IMR-90 (cell line): ENCODE measurements around the gene GNAI3. TPM values are rescaled to one million over a fixed set of nuclear protein-coding genes. Genes with fewer than 3 reads are reported as not detected.

ENCODE experiments used
- ATAC-seq: fragments of 200-7000 bp; cut with Tn5 transposase; 2 replicates; pipeline ENCODE4 v1.9.1; 2020; ENCODE audit warnings: low read depth, mild to moderate bottlenecking, moderate library complexity
- BruUV-seq: library from RNA; stranded (reverse); fragments of 400-500 nt; replicated peaks from 2 replicates; lab custom pipeline; 2021; lab: Mats Ljungman, UMichigan
- CTCF ChIA-PET: fragments of 300-600 bp; formaldehyde crosslinking; extraction: SDS; loops from one replicate; lab custom pipeline; 2021; ENCODE audit warnings: antibody characterized with exemption; lab: Yijun Ruan, JAX
- POLR2A ChIA-PET: fragments of 300-600 bp; sonication (Branson Sonifier 250); formaldehyde crosslinking; loops from one replicate; lab custom pipeline; 2022; ENCODE audit warnings: antibody characterized with exemption; ENCODE audit not compliant: unreplicated experiment; lab: Charles Lee
- DNase-seq: peaks from one replicate; pipeline ENCODE4 v3.0.0; 2013
- H2AFZ ChIP-seq: replicated peaks from 2 replicates; pipeline ENCODE3; 2013; ENCODE audit warnings: low read length, mild to moderate bottlenecking; ENCODE audit not compliant: poor library complexity
- H2AK5ac ChIP-seq: 2 replicates; pipeline ENCODE4 v1.6.1; 2013; ENCODE audit warnings: low read depth, low read length, inconsistent platforms
- H2AK9ac ChIP-seq: replicated peaks from 2 replicates; pipeline ENCODE3; 2013; ENCODE audit warnings: mild to moderate bottlenecking, low read depth, low read length, moderate library complexity; ENCODE audit not compliant: poor library complexity
- H2BK120ac ChIP-seq: 2 replicates; pipeline ENCODE4 v1.6.1; 2013; ENCODE audit warnings: low read depth, low read length, inconsistent platforms
- H2BK15ac ChIP-seq: 3 replicates; pipeline ENCODE4 v1.6.1; 2013; ENCODE audit warnings: low read depth, low read length, inconsistent platforms
- H2BK20ac ChIP-seq: 2 replicates; pipeline ENCODE4 v1.6.1; 2013; ENCODE audit warnings: low read depth, mild to moderate bottlenecking, inconsistent platforms, low read length, moderate library complexity
- H2BK5ac ChIP-seq: 2 replicates; pipeline ENCODE4 v1.6.1; 2013; ENCODE audit warnings: mild to moderate bottlenecking, low read depth, low read length, inconsistent platforms; ENCODE audit not compliant: poor library complexity, severe bottlenecking
- H3K14ac ChIP-seq: replicated peaks from 2 replicates; pipeline ENCODE4 v1.6.1; 2013; ENCODE audit warnings: low read depth, low read length, inconsistent platforms
- H3K18ac ChIP-seq: 2 replicates; pipeline ENCODE4 v1.6.1; 2013; ENCODE audit warnings: low read depth, low read length, control low read depth
- H3K23ac ChIP-seq: 2 replicates; pipeline ENCODE4 v1.6.1; 2013; ENCODE audit warnings: low read depth, low read length, inconsistent platforms
- H3K27ac ChIP-seq: 2 replicates; pipeline ENCODE4 v1.5.1; 2013; ENCODE audit warnings: mild to moderate bottlenecking, control low read depth, low read length; ENCODE audit not compliant: insufficient read depth
- H3K27me3 ChIP-seq: 2 replicates; pipeline ENCODE4 v1.6.1; 2013; ENCODE audit warnings: low read length; ENCODE audit not compliant: control insufficient read depth, insufficient read depth
- H3K36me3 ChIP-seq: 2 replicates; pipeline ENCODE4 v1.6.1; 2013; ENCODE audit warnings: low read length, mixed read lengths; ENCODE audit not compliant: control insufficient read depth, insufficient read depth
- H3K4ac ChIP-seq: 2 replicates; pipeline ENCODE4 v1.6.1; 2013; ENCODE audit warnings: low read depth, low read length, inconsistent platforms
- H3K4me1 ChIP-seq: 2 replicates; pipeline ENCODE4 v1.6.1; 2013; ENCODE audit warnings: low read length, mixed read lengths; ENCODE audit not compliant: control insufficient read depth, insufficient read depth
- H3K4me2 ChIP-seq: 2 replicates; pipeline ENCODE4 v1.6.1; 2013; ENCODE audit warnings: low read depth, mild to moderate bottlenecking, control low read depth, low read length, moderate library complexity
- H3K4me3 ChIP-seq: 2 replicates; pipeline ENCODE4 v1.5.1; 2013; ENCODE audit warnings: low read depth, mild to moderate bottlenecking, control low read depth, low read length, moderate library complexity; ENCODE audit not compliant: insufficient read depth
- H3K56ac ChIP-seq: 2 replicates; pipeline ENCODE4 v1.6.1; 2013; ENCODE audit warnings: low read length, inconsistent platforms; ENCODE audit not compliant: insufficient read depth; ENCODE audit errors: extremely low read depth
- H3K79me1 ChIP-seq, 2 experiments: 2 replicates each; pipeline ENCODE4 v1.6.1; 2013; ENCODE audit warnings: low read length in 2 of 2, inconsistent platforms in 1 of 2, low read depth in 1 of 2
- H3K9ac ChIP-seq: 2 replicates; pipeline ENCODE4 v1.6.1; 2013; ENCODE audit warnings: low read depth, low read length, control low read depth
- H3K9me1 ChIP-seq: 2 replicates; pipeline ENCODE4 v1.6.1; 2013; ENCODE audit warnings: low read length, inconsistent platforms; ENCODE audit not compliant: insufficient read depth
- H3K9me3 ChIP-seq: 2 replicates; pipeline ENCODE4 v1.6.1; 2013; ENCODE audit warnings: low read length; ENCODE audit not compliant: control insufficient read depth, insufficient read depth
- H4K20me1 ChIP-seq: 2 replicates; pipeline ENCODE4 v1.6.1; 2013; ENCODE audit warnings: low read length, inconsistent platforms; ENCODE audit not compliant: insufficient read depth
- H4K5ac ChIP-seq: 2 replicates; pipeline ENCODE4 v1.6.1; 2013; ENCODE audit warnings: mild to moderate bottlenecking, low read depth, low read length, control low read depth
- H4K8ac ChIP-seq, 2 experiments: 2 replicates each; pipeline ENCODE4 v1.6.1; 2013; ENCODE audit warnings: low read depth in 2 of 2, low read length in 2 of 2, control low read depth in 1 of 2, inconsistent platforms in 1 of 2
- H4K91ac ChIP-seq: 2 replicates; pipeline ENCODE4 v1.6.1; 2013; ENCODE audit warnings: low read depth, low read length, inconsistent platforms; ENCODE audit not compliant: insufficient read depth
- BHLHE40 ChIP-seq: fragments of 150-350 bp; IDR thresholded peaks from 2 replicates; pipeline ENCODE4 v1.6.1; 2016; ENCODE audit warnings: mild to moderate bottlenecking, low read depth, low read length
- CEBPB ChIP-seq: IDR thresholded peaks from 2 replicates; pipeline ENCODE4 v1.6.1; 2012; ENCODE audit warnings: low read depth, low read length, improper control_type of control experiment
- CHD1 ChIP-seq: IDR thresholded peaks from 2 replicates; pipeline ENCODE4 v1.6.1; 2012; ENCODE audit warnings: low read depth, low read length, improper control_type of control experiment
- CTCF ChIP-seq: conservative IDR thresholded peaks from 2 replicates; pipeline ENCODE4 v1.5.1; 2012; ENCODE audit warnings: mild to moderate bottlenecking, low read depth, low read length, improper control_type of control experiment
- ELK1 ChIP-seq: fragments of 150-350 bp; IDR thresholded peaks from 2 replicates; pipeline ENCODE4 v1.6.1; 2016; ENCODE audit warnings: low read depth, mild to moderate bottlenecking, low read length, moderate library complexity, borderline replicate concordance
- FOS ChIP-seq: fragments of 150-350 bp; IDR thresholded peaks from 2 replicates; pipeline ENCODE4 v1.6.1; 2016; ENCODE audit warnings: low read depth, low read length
- MAFK ChIP-seq: IDR thresholded peaks from 2 replicates; pipeline ENCODE4 v1.6.1; 2012; ENCODE audit warnings: low read depth, low read length, improper control_type of control experiment
- MAZ ChIP-seq: IDR thresholded peaks from 2 replicates; pipeline ENCODE4 v1.6.1; 2012; ENCODE audit warnings: low read depth, mild to moderate bottlenecking, low read length, improper control_type of control experiment, moderate library complexity, borderline replicate concordance
- MXI1 ChIP-seq: IDR thresholded peaks from 2 replicates; pipeline ENCODE4 v1.6.1; 2012; ENCODE audit warnings: low read depth, mild to moderate bottlenecking, low read length, moderate library complexity, borderline replicate concordance
- NFE2L2 ChIP-seq: fragments of 150-350 bp; IDR thresholded peaks from 2 replicates; pipeline ENCODE4 v1.6.1; 2016; ENCODE audit warnings: low read depth, mild to moderate bottlenecking, low read length
- POLR2A ChIP-seq: IDR thresholded peaks from 2 replicates; pipeline ENCODE4 v1.6.1; 2012; ENCODE audit warnings: mild to moderate bottlenecking, low read depth, low read length
- RAD21 ChIP-seq: IDR thresholded peaks from 2 replicates; pipeline ENCODE4 v1.6.1; 2012; ENCODE audit warnings: low read length, improper control_type of control experiment
- RCOR1 ChIP-seq: IDR thresholded peaks from 2 replicates; pipeline ENCODE4 v1.6.1; 2012; ENCODE audit warnings: mild to moderate bottlenecking, low read length, improper control_type of control experiment; ENCODE audit not compliant: insufficient replicate concordance
- RFX5 ChIP-seq: IDR thresholded peaks from 2 replicates; pipeline ENCODE4 v1.8.0; 2012; ENCODE audit warnings: low read depth, mild to moderate bottlenecking, low read length, moderate library complexity
- SMC3 ChIP-seq: fragments of 150-350 bp; IDR thresholded peaks from 2 replicates; pipeline ENCODE4 v1.6.1; 2016; ENCODE audit warnings: low read depth, mild to moderate bottlenecking, antibody characterized with exemption, low read length, moderate library complexity
- USF2 ChIP-seq: fragments of 150-350 bp; IDR thresholded peaks from 2 replicates; pipeline ENCODE4 v1.6.1; 2017; ENCODE audit warnings: mild to moderate bottlenecking, antibody characterized with exemption, low read length, low read depth
- WGBS, 2 experiments: methylation state at CpG; one replicate each; pipeline versions ENCODE4 v1.1.5 to v1.1.7; 2013; ENCODE audit warnings: missing lambda C conversion rate in 2 of 2; ENCODE audit not compliant: insufficient read length in 1 of 2; ENCODE audit errors: extremely low coverage in 2 of 2; 5-methylcytosine and 5-hydroxymethylcytosine counted together
- dilution Hi-C: fragments of 300-500 bp; cut with HindIII; formaldehyde crosslinking; loops from one replicate; pipeline ENCODE4 v1.14.3; 2018; ENCODE audit warnings: low sequenced_read_pairs; ENCODE audit not compliant: unreplicated experiment
- in situ Hi-C: fragments of 300-500 bp; cut with MboI; formaldehyde crosslinking; loops from 3 replicates; pipeline ENCODE4 v1.14.3; 2019; ENCODE audit warnings: low sequenced_read_pairs, inconsistent platforms, mixed read lengths
- intact Hi-C: fragments of 100-400 bp; cut with micrococcal nuclease; formaldehyde crosslinking; loops from 2 replicates; pipeline ENCODE4 v1.10.0; 2022
- polyA plus RNA-seq, 3 experiments: library from polyadenylated mRNA; depleted of rRNA; stranded (reverse); fragments of >200 nt; gene quantifications; 2 replicates each; pipeline ENCODE4 v1.2.3, GENCODE V29; 2012; ENCODE audit warnings: low replicate concordance in 1 of 3
- total RNA-seq: library from RNA; depleted of rRNA; stranded (reverse); fragments of >200 nt; gene quantifications from 2 replicates; pipeline ENCODE4 v1.2.3, GENCODE V29; 2012

Gene GNAI3
- total and polyA plus RNA-seq, 2 of the 4 experiments (the other 2 are of a cell fraction): 5.9 to 14.9 TPM

- no TSS peak for BruUV-seq
- H3K36me3 ChIP-seq: peaks cover 33% of the 10 kb centered on the region
Measured at GRCh38 chr1:109589177-109589576, 40.8 kb downstream of the GNAI3 start.

More at GRCh38 chr1:109589177-109589576, 40.8 kb downstream of the GNAI3 start:
- Histone ChIP-seq H3K4me3 (no peak overlapping the region), H3K18ac (no peak overlapping the region), H3K27ac (no peak overlapping the region), H4K8ac (no peak overlapping the region), H3K27me3 (no peaks in the 10 kb centered on the region), H3K23ac (no peak overlapping the region), H4K5ac (no peak overlapping the region), H2AK5ac (no peak overlapping the region), H2AFZ (no peak overlapping the region), H2BK120ac (no peak overlapping the region), H2BK20ac (no peak overlapping the region), H3K9me3 (no peaks in the 10 kb centered on the region), H2BK5ac (no peak overlapping the region), H2AK9ac (no peak overlapping the region), H3K79me1 (peaks cover 27 to 31% of the 10 kb centered on the region in 2 experiments), H4K20me1 (no peaks in the 10 kb centered on the region; the same call in 1 of the 2 replicates), H2BK15ac (no peak overlapping the region), H3K14ac (no peak overlapping the region), H3K4me2 (no peak overlapping the region), H4K91ac (no peak overlapping the region), H3K9ac (no peak overlapping the region), H3K9me1 (no peaks in the 10 kb centered on the region), H3K4ac (no peak overlapping the region), H3K4me1 (peaks cover 5% of the 10 kb centered on the region; the same call in 1 of the 2 replicates), H3K56ac (no peak overlapping the region)
- TF ChIP-seq FOS (no peak), MAZ (no peak), MXI1 (no peak), SMC3 (no peak), RCOR1 (no peak), MAFK (no peak), ELK1 (no peak), RAD21 (no peak), NFE2L2 (no peak), CTCF (no peak), BHLHE40 (no peak), POLR2A (no peak), CEBPB (no peak), RFX5 (no peak), USF2 (no peak), CHD1 (no peak)
- DNase-seq (no peak), ATAC-seq (no peak)
- ChIA-PET POLR2A (no interaction called here), CTCF (no interaction called here)
- WGBS, 2 experiments: 100% methylated on average over 2 of the region's 3 CpGs; no CpG with 5 or more reads in 1 of the 2 experiments
- intact Hi-C loops (no loop called here), in situ Hi-C loops (no loop called here), dilution Hi-C loops (no loop called here)
